H1 (cell line): ENCODE data around the gene TARDBP. TPM values are rescaled to one million over a fixed set of nuclear protein-coding genes. Genes with fewer than 3 reads are reported as not detected.

Experiments
- CTCF ChIA-PET: fragments of 300-600 bp; sonication (Branson Sonifier 250); formaldehyde crosslinking; loops from one replicate; lab custom pipeline; 2021; ENCODE audit not compliant: partially characterized antibody; lab: Charles Lee
- POLR2A ChIA-PET: fragments of 300-600 bp; sonication (Branson Sonifier 250); formaldehyde crosslinking; loops from one replicate; lab custom pipeline; 2021; ENCODE audit warnings: inconsistent platforms; ENCODE audit not compliant: partially characterized antibody; lab: Charles Lee
- DNase-seq, 2 experiments: peaks; one replicate each; pipeline versions ENCODE4 v3.0.0 to v3.0.0-alpha.2; 2010 to 2022; ENCODE audit warnings: low spot score in 2 of 2, low read depth in 1 of 2, mixed read lengths in 1 of 2
- FAIRE-seq: peaks from 2 replicates; lab custom pipeline; 2011; peaks lifted over from hg19 to GRCh38; lab: Jason Lieb, UNC
- H2AFZ ChIP-seq: 2 replicates; pipeline ENCODE4 v1.8.1; 2012; ENCODE audit warnings: low read length, inconsistent platforms
- H2AK5ac ChIP-seq: 2 replicates; pipeline ENCODE4 v1.6.1; 2013; ENCODE audit warnings: low read depth, low read length
- H2BK120ac ChIP-seq: replicated peaks from 2 replicates; pipeline ENCODE3; 2013; ENCODE audit warnings: low read depth, low read length, inconsistent platforms
- H2BK12ac ChIP-seq: 2 replicates; pipeline ENCODE4 v1.6.1; 2013; ENCODE audit warnings: low read depth, low read length
- H2BK15ac ChIP-seq: 2 replicates; pipeline ENCODE4 v1.6.1; 2013; ENCODE audit warnings: low read length
- H2BK20ac ChIP-seq: 2 replicates; pipeline ENCODE4 v1.6.1; 2013; ENCODE audit warnings: low read length
- H2BK5ac ChIP-seq: 2 replicates; pipeline ENCODE4 v1.6.1; 2013; ENCODE audit warnings: low read depth, low read length
- H3K14ac ChIP-seq: 2 replicates; pipeline ENCODE4 v1.6.1; 2013; ENCODE audit warnings: inconsistent platforms; ENCODE audit not compliant: insufficient read length
- H3K18ac ChIP-seq: 2 replicates; pipeline ENCODE4 v1.6.1; 2013; ENCODE audit warnings: low read length; ENCODE audit errors: extremely low read depth
- H3K23ac ChIP-seq: 2 replicates; pipeline ENCODE4 v1.6.1; 2013; ENCODE audit warnings: inconsistent platforms; ENCODE audit not compliant: insufficient read length
- H3K23me2 ChIP-seq: 2 replicates; pipeline ENCODE4 v1.6.1; 2013; ENCODE audit warnings: low read depth, low read length
- H3K27ac ChIP-seq: 2 replicates; pipeline ENCODE4 v1.6.1; 2011; ENCODE audit warnings: low read depth, low read length, inconsistent platforms
- H3K27me3 ChIP-seq, 4 experiments: replicated peaks in 1 of 4; 1 replicate in 1 of 4; 2 replicates in 3 of 4; pipeline versions ENCODE4 v1.6.1 to v1.8.1; 2011 to 2013; ENCODE audit warnings: low read length in 3 of 4, mild to moderate bottlenecking in 3 of 4, inconsistent platforms in 2 of 4, mixed read lengths in 2 of 4, moderate library complexity in 1 of 4; ENCODE audit not compliant: control insufficient read depth in 3 of 4, insufficient read depth in 3 of 4; ENCODE audit errors: extremely low read depth in 1 of 4
- H3K36me3 ChIP-seq, 4 experiments: 2 replicates each; pipeline versions ENCODE4 v1.6.1 to v1.8.1; 2011 to 2013; ENCODE audit warnings: mild to moderate bottlenecking in 4 of 4, low read length in 3 of 4, moderate library complexity in 2 of 4, control low read depth in 1 of 4, inconsistent platforms in 1 of 4; ENCODE audit not compliant: insufficient read depth in 4 of 4, control insufficient read depth in 2 of 4
- H3K4ac ChIP-seq: replicated peaks from 2 replicates; pipeline ENCODE3; 2013; ENCODE audit warnings: low read length, low read depth, mixed read lengths, inconsistent platforms; ENCODE audit not compliant: insufficient read length
- H3K4me1 ChIP-seq, 4 experiments: replicated peaks in 1 of 4; 1 replicate in 1 of 4; 2 replicates in 3 of 4; pipeline versions ENCODE4 v1.6.1 to v1.8.1; 2011 to 2013; ENCODE audit warnings: low read length in 3 of 4, inconsistent platforms in 2 of 4, mixed read lengths in 1 of 4; ENCODE audit not compliant: insufficient read depth in 4 of 4, control insufficient read depth in 3 of 4
- H3K4me2 ChIP-seq, 2 experiments: 2 replicates each; pipeline versions ENCODE4 v1.6.1 to v1.8.1; 2011 to 2013; ENCODE audit warnings: low read depth in 2 of 2, low read length in 2 of 2, control low read depth in 1 of 2, inconsistent platforms in 1 of 2, mild to moderate bottlenecking in 1 of 2; ENCODE audit not compliant: insufficient read depth in 1 of 2
- H3K4me3 ChIP-seq, 4 experiments: fragments of 200-600, 300-600 bp in 1 of 4; sonication (generic), shearing (Covaris generic), sonication (Bioruptor Twin) in 1 of 4; 2 replicates each; pipeline versions ENCODE4 v1.5.1 to v1.8.1; 2011 to 2016; ENCODE audit warnings: low read length in 4 of 4, low read depth in 3 of 4, control low read depth in 2 of 4, inconsistent platforms in 2 of 4, mild to moderate bottlenecking in 2 of 4, mixed read lengths in 1 of 4, moderate library complexity in 1 of 4; ENCODE audit not compliant: insufficient read depth in 2 of 4; ENCODE audit errors: extremely low read depth in 1 of 4
- H3K56ac ChIP-seq: replicated peaks from 2 replicates; pipeline ENCODE3; 2013; ENCODE audit warnings: low read depth, mild to moderate bottlenecking, mixed read lengths, low read length, inconsistent platforms; ENCODE audit not compliant: insufficient read length
- H3K79me1 ChIP-seq: 2 replicates; pipeline ENCODE4 v1.6.1; 2013; ENCODE audit warnings: low read depth, low read length, control low read depth
- H3K79me2 ChIP-seq, 2 experiments: 2 replicates each; pipeline versions ENCODE4 v1.6.1 to v1.8.1; 2012 to 2013; ENCODE audit warnings: low read length in 2 of 2, mild to moderate bottlenecking in 2 of 2, inconsistent platforms in 1 of 2; ENCODE audit not compliant: insufficient read depth in 2 of 2, control insufficient read depth in 1 of 2
- H3K9ac ChIP-seq, 4 experiments: replicated peaks in 1 of 4; 1 replicate in 1 of 4; 2 replicates in 3 of 4; pipeline versions ENCODE4 v1.6.1 to v1.8.1; 2011 to 2013; ENCODE audit warnings: low read depth in 3 of 4, low read length in 3 of 4, control low read depth in 2 of 4, mild to moderate bottlenecking in 2 of 4, moderate library complexity in 2 of 4, inconsistent platforms in 1 of 4; ENCODE audit errors: extremely low read depth in 1 of 4
- H3K9me3 ChIP-seq, 2 experiments: 2 replicates each; pipeline versions ENCODE4 v1.6.1 to v1.8.1; 2012 to 2013; ENCODE audit warnings: mild to moderate bottlenecking in 2 of 2, moderate library complexity in 2 of 2, control low read depth in 1 of 2, inconsistent platforms in 1 of 2, low read depth in 1 of 2, low read length in 1 of 2, mixed read lengths in 1 of 2; ENCODE audit not compliant: insufficient read depth in 2 of 2
- H4K20me1 ChIP-seq, 2 experiments: replicated peaks in 1 of 2; 2 replicates each; pipeline versions ENCODE3 to v1.8.1; 2011 to 2013; ENCODE audit warnings: inconsistent platforms in 2 of 2, low read length in 2 of 2, mild to moderate bottlenecking in 1 of 2; ENCODE audit not compliant: insufficient read depth in 2 of 2, control insufficient read depth in 1 of 2
- H4K5ac ChIP-seq: 2 replicates; pipeline ENCODE4 v1.6.1; 2013; ENCODE audit warnings: low read length, low read depth, mixed read lengths, inconsistent platforms; ENCODE audit not compliant: insufficient read length
- H4K8ac ChIP-seq: 2 replicates; pipeline ENCODE4 v1.8.0; 2013; ENCODE audit warnings: mild to moderate bottlenecking, moderate library complexity, low read length, inconsistent platforms; ENCODE audit not compliant: insufficient read depth; ENCODE audit errors: extremely low read depth
- H4K91ac ChIP-seq: replicated peaks from 2 replicates; pipeline ENCODE3; 2013; ENCODE audit warnings: low read length, mixed read lengths, inconsistent platforms; ENCODE audit not compliant: insufficient read length
- CEBPB ChIP-seq: IDR thresholded peaks from 2 replicates; pipeline ENCODE4 v1.6.1; 2012; ENCODE audit warnings: low read depth, low read length
- KDM4A ChIP-seq: IDR thresholded peaks from one replicate; pipeline ENCODE4 v1.7.1; 2012; ENCODE audit warnings: low read depth, mild to moderate bottlenecking, moderate library complexity, low read length, inconsistent platforms; ENCODE audit not compliant: severe bottlenecking
- RAD21 ChIP-seq, 2 experiments: IDR thresholded peaks in 1 of 2; conservative IDR thresholded peaks in 1 of 2; 2 replicates each; pipeline ENCODE4 v1.6.1; 2011; ENCODE audit warnings: low read depth in 2 of 2, low read length in 2 of 2, improper control_type of control experiment in 1 of 2, inconsistent platforms in 1 of 2, mild to moderate bottlenecking in 1 of 2, moderate library complexity in 1 of 2
- SIRT6 ChIP-seq: IDR thresholded peaks from one replicate; pipeline ENCODE4 v1.7.1; 2012; ENCODE audit warnings: low read length, inconsistent platforms
- SIX5 ChIP-seq: IDR thresholded peaks from 2 replicates; pipeline ENCODE4 v1.6.1; 2011; ENCODE audit warnings: mild to moderate bottlenecking, low read depth, low read length
- SP1 ChIP-seq: IDR thresholded peaks from 2 replicates; pipeline ENCODE4 v1.6.1; 2011; ENCODE audit warnings: low read depth, low read length
- SP4 ChIP-seq: IDR thresholded peaks from 2 replicates; pipeline ENCODE4 v1.6.1; 2012; ENCODE audit warnings: low read length, inconsistent platforms
- USF2 ChIP-seq: IDR thresholded peaks from 2 replicates; pipeline ENCODE4 v1.6.1; 2011; ENCODE audit warnings: low read length, improper control_type of control experiment
- WGBS, 2 experiments: shearing (Covaris generic) in 1 of 2; methylation state at CpG; one replicate each; pipeline versions ENCODE4 v1.1.6 to v1.1.7; 2013 to 2015; ENCODE audit warnings: low lambda C conversion rate in 2 of 2, mixed read lengths in 2 of 2, inconsistent platforms in 1 of 2, low coverage in 1 of 2, missing lambda C conversion rate in 1 of 2; ENCODE audit not compliant: insufficient replicate concordance in 2 of 2, insufficient coverage in 1 of 2, insufficient read length in 1 of 2; ENCODE audit errors: extremely low coverage in 1 of 2, missing lambda C conversion rate in 1 of 2; 5-methylcytosine and 5-hydroxymethylcytosine counted together
- polyA plus RNA-seq, 7 experiments: library from polyadenylated mRNA; depleted of rRNA in 3 of 7; stranded (reverse) in 5 of 7; unstranded in 2 of 7; fragments of >200 nt in 5 of 7; fragments of 200-250 nt in 2 of 7; gene quantifications; 1 replicate in 5 of 7; 2 replicates in 1 of 7; 4 replicates in 1 of 7; pipeline versions ENCODE4 v1.2.1 to v1.2.3, GENCODE V29; 2011 to 2013; ENCODE audit warnings: missing spikeins in 2 of 7, mixed read lengths in 2 of 7
- total RNA-seq: library from RNA; stranded (reverse); fragmentation: NEBNext Ultra II Directional; extraction: Animal tissue kit (Norgen Biotek cat#: 25700); gene quantifications from 2 replicates; pipeline ENCODE4 v1.2.1, GENCODE V29; 2021

Gene TARDBP
- total and polyA plus RNA-seq, 2 of the 8 experiments (the other 6 are each of a cell fraction or from before 2014, with no cell fraction given), result 144 to 240 TPM

- DNase-seq (no peak), FAIRE-seq (no peak)
- Histone ChIP-seq H2BK12ac (no peak overlapping the region), H3K4me1 (peaks cover 0 to 4% (median 2%) of the 10 kb centered on the region in 4 experiments; a peak in 4 of 7 replicates), H3K4me2 (no peak overlapping the region), H3K27ac (no peak overlapping the region), H2BK15ac (no peak overlapping the region), H3K36me3 (no peaks in the 10 kb centered on the region), H3K4me3 (no peak overlapping the region), H2AK5ac (no peak overlapping the region), H3K79me2 (no peaks in the 10 kb centered on the region), H2BK20ac (no peak overlapping the region), H3K9me3 (no peaks in the 10 kb centered on the region), H2BK5ac (no peak overlapping the region), H4K8ac (no peak overlapping the region), H3K23ac (no peak overlapping the region), H3K27me3 (no peaks in the 10 kb centered on the region), H3K23me2 (no peaks in the 10 kb centered on the region), H3K9ac (no peak overlapping the region), H4K20me1 (no peaks in the 10 kb centered on the region), H3K79me1 (no peaks in the 10 kb centered on the region), H3K4ac (no peak overlapping the region), H4K5ac (no peak overlapping the region), H2BK120ac (no peak overlapping the region), H3K56ac (no peak overlapping the region), H3K18ac (no peak overlapping the region), H4K91ac (no peak overlapping the region), H3K14ac (no peak overlapping the region), H2AFZ (no peak overlapping the region)
- WGBS, 2 experiments, result 94% methylated on average over 7 of the region's 7 CpGs; no CpG with 5 or more reads in 1 of the 2 experiments
- TF ChIP-seq SIX5 (no peak), RAD21 (IDR thresholded peaks at IDR 0.05 in 1 of 2, conservative IDR thresholded peaks at IDR 0.05 in 1 of 2; ENCODE audit: low read depth in 2 of 2, low read length in 2 of 2) (no peak), USF2 (no peak), SP4 (no peak), SIRT6 (no peak), SP1 (no peak), KDM4A (no peak), CEBPB (no peak)
- CTCF ChIA-PET, result interaction anchor here (0.7 to 1.6 kb wide), 5 partner anchors 11 to 87 kb away, joined by 3 to 6 read pairs (median 3); no protein-coding TSS in a partner anchor
- POLR2A ChIA-PET, result interaction anchor here (1.0 to 2.8 kb wide), 3 partner anchors 10 to 22 kb away, joined by 3 to 12 read pairs (median 5); partner anchors contain the start of gene TARDBP
Observed at GRCh38 chr1:10990828-10991227, 21.6 kb upstream of the TARDBP start.
